Measurements from ENCODE around the gene SGSM2.

Gene SGSM2

GRCh38 chr17:2338315-2338657, 985 bp downstream of the SGSM2 start:
- Histone ChIP-seq H3K23ac (ENCODE audit: low read length) (no peak overlapping the region), H3K9ac (ENCODE audit: low read length) (peak overlapping the region; percentile 71), H3K4me1 (ENCODE audit: control insufficient read depth, low read depth, low read length) (no peaks in the 10 kb centered on the region), H2BK15ac (replicated peaks; ENCODE audit: low read depth) (no peak overlapping the region), H3K36me3 (ENCODE audit: control insufficient read depth, insufficient read depth, low read length) (peaks cover 14% of the 10 kb centered on the region), H3K79me2 (ENCODE audit: control insufficient read depth, insufficient read depth, low read length) (peaks cover 25% of the 10 kb centered on the region), H4K8ac (ENCODE audit: low read depth, low read length) (no peak overlapping the region), H3K18ac (ENCODE audit: low read length) (no peak overlapping the region), H3K27ac (ENCODE audit: low read depth, low read length) (no peak overlapping the region), H3K4ac (ENCODE audit: low read depth, low read length) (no peak overlapping the region), H3K56ac (ENCODE audit: low read length) (peak overlapping the region; percentile 81), H2BK5ac (ENCODE audit: low read length) (no peak overlapping the region), H3K4me3 (ENCODE audit: low read length) (peak overlapping the region; percentile 64), H2BK120ac (ENCODE audit: low read depth, low read length) (no peak overlapping the region), H2AK5ac (ENCODE audit: low read length) (no peak overlapping the region), H3K4me2 (ENCODE audit: low read length) (peak overlapping the region; percentile 77), H3K79me1 (ENCODE audit: low read length) (peaks cover 11% of the 10 kb centered on the region), H4K5ac (ENCODE audit: low read length) (no peak overlapping the region), H3K27me3 (ENCODE audit: insufficient read depth, low read length, poor library complexity) (no peaks in the 10 kb centered on the region)
- no CpG with 5 or more reads among the region's 5 CpGs for WGBS (ENCODE audit: extremely low coverage, insufficient coverage, low lambda C conversion rate)
- DNase-seq = peak; percentile 62

- Histone ChIP-seq H3K9ac (ENCODE audit: low read length) (no peak overlapping the region), H3K27ac (ENCODE audit: low read depth, low read length) (no peak overlapping the region), H3K4me3 (ENCODE audit: low read length) (no peak overlapping the region), H3K79me1 (ENCODE audit: low read length) (no peaks in the 10 kb centered on the region), H3K4me1 (ENCODE audit: control insufficient read depth, low read depth, low read length) (no peaks in the 10 kb centered on the region), H2BK5ac (ENCODE audit: low read length) (no peak overlapping the region), H3K56ac (ENCODE audit: low read length) (no peak overlapping the region), H2AK5ac (ENCODE audit: low read length) (no peak overlapping the region), H3K18ac (ENCODE audit: low read length) (no peak overlapping the region), H3K4me2 (ENCODE audit: low read length) (no peak overlapping the region), H3K79me2 (ENCODE audit: control insufficient read depth, insufficient read depth, low read length) (no peaks in the 10 kb centered on the region), H3K36me3 (ENCODE audit: control insufficient read depth, insufficient read depth, low read length) (no peaks in the 10 kb centered on the region), H2BK120ac (ENCODE audit: low read depth, low read length) (no peak overlapping the region), H4K8ac (ENCODE audit: low read depth, low read length) (no peak overlapping the region), H3K23ac (ENCODE audit: low read length) (no peak overlapping the region), H4K5ac (ENCODE audit: low read length) (no peak overlapping the region), H3K27me3 (ENCODE audit: insufficient read depth, low read length, poor library complexity) (no peaks in the 10 kb centered on the region), H2BK15ac (replicated peaks; ENCODE audit: low read depth) (no peak overlapping the region), H3K4ac (ENCODE audit: low read depth, low read length) (no peak overlapping the region)
- no peak for DNase-seq
- no CpG with 5 or more reads among the region's 5 CpGs for WGBS (ENCODE audit: extremely low coverage, insufficient coverage, low lambda C conversion rate)
Observed at GRCh38 chr17:2343421-2343820, 6.1 kb downstream of the SGSM2 start.

- H3K56ac ChIP-seq (ENCODE audit: low read length) = no peak overlapping the region
- no peak overlapping the region for H2AK5ac ChIP-seq (ENCODE audit: low read length)
- no peak overlapping the region for H2BK5ac ChIP-seq (ENCODE audit: low read length)
- H2BK120ac ChIP-seq (ENCODE audit: low read depth, low read length) = no peak overlapping the region
- no peaks in the 10 kb centered on the region for H3K79me1 ChIP-seq (ENCODE audit: low read length)
- H3K4ac ChIP-seq (ENCODE audit: low read depth, low read length) = no peak overlapping the region
- H3K9ac ChIP-seq (ENCODE audit: low read length) = no peak overlapping the region
- H3K27me3 ChIP-seq (ENCODE audit: insufficient read depth, low read length, poor library complexity) = no peaks in the 10 kb centered on the region
- DNase-seq = no peak
- no CpG with 5 or more reads among the region's 10 CpGs for WGBS (ENCODE audit: extremely low coverage, insufficient coverage, low lambda C conversion rate)
- no peak overlapping the region for H3K23ac ChIP-seq (ENCODE audit: low read length)
- no peak overlapping the region for H4K8ac ChIP-seq (ENCODE audit: low read depth, low read length)
- H2BK15ac ChIP-seq (replicated peaks; ENCODE audit: low read depth) = no peak overlapping the region
- no peak overlapping the region for H3K4me2 ChIP-seq (ENCODE audit: low read length)
- H3K18ac ChIP-seq (ENCODE audit: low read length) = no peak overlapping the region
- no peak overlapping the region for H4K5ac ChIP-seq (ENCODE audit: low read length)
- H3K4me3 ChIP-seq (ENCODE audit: low read length) = no peak overlapping the region
- no peaks in the 10 kb centered on the region for H3K4me1 ChIP-seq (ENCODE audit: control insufficient read depth, low read depth, low read length)
- H3K79me2 ChIP-seq (ENCODE audit: control insufficient read depth, insufficient read depth, low read length) = no peaks in the 10 kb centered on the region
- no peaks in the 10 kb centered on the region for H3K36me3 ChIP-seq (ENCODE audit: control insufficient read depth, insufficient read depth, low read length)
- no peak overlapping the region for H3K27ac ChIP-seq (ENCODE audit: low read depth, low read length)
Observed at GRCh38 chr17:2344528-2344927, 7.2 kb downstream of the SGSM2 start.

- H3K79me2 ChIP-seq (ENCODE audit: control insufficient read depth, insufficient read depth, low read length) = no peaks in the 10 kb centered on the region
- H4K5ac ChIP-seq (ENCODE audit: low read length) = no peak overlapping the region
- H3K4me1 ChIP-seq (ENCODE audit: control insufficient read depth, low read depth, low read length) = no peaks in the 10 kb centered on the region
- H3K4me2 ChIP-seq (ENCODE audit: low read length) = no peak overlapping the region
- H3K27me3 ChIP-seq (ENCODE audit: insufficient read depth, low read length, poor library complexity) = no peaks in the 10 kb centered on the region
- no peaks in the 10 kb centered on the region for H3K36me3 ChIP-seq (ENCODE audit: control insufficient read depth, insufficient read depth, low read length)
- no peak for DNase-seq
- H3K56ac ChIP-seq (ENCODE audit: low read length) = no peak overlapping the region
- H2BK5ac ChIP-seq (ENCODE audit: low read length) = no peak overlapping the region
- no peak overlapping the region for H2AK5ac ChIP-seq (ENCODE audit: low read length)
- no peaks in the 10 kb centered on the region for H3K79me1 ChIP-seq (ENCODE audit: low read length)
- no peak overlapping the region for H3K23ac ChIP-seq (ENCODE audit: low read length)
- no peak overlapping the region for H2BK120ac ChIP-seq (ENCODE audit: low read depth, low read length)
- H3K4me3 ChIP-seq (ENCODE audit: low read length) = no peak overlapping the region
- H3K27ac ChIP-seq (ENCODE audit: low read depth, low read length) = no peak overlapping the region
- no peak overlapping the region for H3K18ac ChIP-seq (ENCODE audit: low read length)
- no peak overlapping the region for H4K8ac ChIP-seq (ENCODE audit: low read depth, low read length)
- H3K9ac ChIP-seq (ENCODE audit: low read length) = no peak overlapping the region
- no CpG with 5 or more reads among the region's 8 CpGs for WGBS (ENCODE audit: extremely low coverage, insufficient coverage, low lambda C conversion rate)
- H2BK15ac ChIP-seq (replicated peaks; ENCODE audit: low read depth) = no peak overlapping the region
- no peak overlapping the region for H3K4ac ChIP-seq (ENCODE audit: low read depth, low read length)
Observed at GRCh38 chr17:2346475-2346874, 9.2 kb downstream of the SGSM2 start.

GRCh38 chr17:2347805-2348685, 10.7 kb downstream of the SGSM2 start:
- Histone ChIP-seq H3K27ac (ENCODE audit: low read depth, low read length) (peak overlapping the region; percentile 68), H4K5ac (ENCODE audit: low read length) (no peak overlapping the region), H3K4me2 (ENCODE audit: low read length) (peak overlapping the region; percentile 9), H3K27me3 (ENCODE audit: insufficient read depth, low read length, poor library complexity) (no peaks in the 10 kb centered on the region), H2BK5ac (ENCODE audit: low read length) (no peak overlapping the region), H4K8ac (ENCODE audit: low read depth, low read length) (no peak overlapping the region), H3K79me2 (ENCODE audit: control insufficient read depth, insufficient read depth, low read length) (no peaks in the 10 kb centered on the region), H3K36me3 (ENCODE audit: control insufficient read depth, insufficient read depth, low read length) (no peaks in the 10 kb centered on the region), H3K56ac (ENCODE audit: low read length) (peak overlapping the region; percentile 45), H3K23ac (ENCODE audit: low read length) (no peak overlapping the region), H2BK120ac (ENCODE audit: low read depth, low read length) (no peak overlapping the region), H2BK15ac (replicated peaks; ENCODE audit: low read depth) (no peak overlapping the region), H3K4me1 (ENCODE audit: control insufficient read depth, low read depth, low read length) (no peaks in the 10 kb centered on the region), H3K9ac (ENCODE audit: low read length) (peak overlapping the region; percentile 34), H3K79me1 (ENCODE audit: low read length) (no peaks in the 10 kb centered on the region), H3K4me3 (ENCODE audit: low read length) (no peak overlapping the region), H3K4ac (ENCODE audit: low read depth, low read length) (no peak overlapping the region), H3K18ac (ENCODE audit: low read length) (no peak overlapping the region), H2AK5ac (ENCODE audit: low read length) (no peak overlapping the region)
- WGBS (ENCODE audit: extremely low coverage, insufficient coverage, low lambda C conversion rate) = no CpG with 5 or more reads among the region's 11 CpGs
- DNase-seq = peak; percentile 99

GRCh38 chr17:2351269-2351668, 14.0 kb downstream of the SGSM2 start:
- Histone ChIP-seq H3K56ac (ENCODE audit: low read length) (no peak overlapping the region), H4K8ac (ENCODE audit: low read depth, low read length) (no peak overlapping the region), H3K36me3 (ENCODE audit: control insufficient read depth, insufficient read depth, low read length) (no peaks in the 10 kb centered on the region), H3K4me1 (ENCODE audit: control insufficient read depth, low read depth, low read length) (no peaks in the 10 kb centered on the region), H2AK5ac (ENCODE audit: low read length) (no peak overlapping the region), H3K27ac (ENCODE audit: low read depth, low read length) (no peak overlapping the region), H2BK120ac (ENCODE audit: low read depth, low read length) (no peak overlapping the region), H3K4me2 (ENCODE audit: low read length) (no peak overlapping the region), H3K79me2 (ENCODE audit: control insufficient read depth, insufficient read depth, low read length) (no peaks in the 10 kb centered on the region), H2BK15ac (replicated peaks; ENCODE audit: low read depth) (no peak overlapping the region), H3K79me1 (ENCODE audit: low read length) (no peaks in the 10 kb centered on the region), H3K23ac (ENCODE audit: low read length) (peak overlapping the region; percentile 45), H3K4me3 (ENCODE audit: low read length) (no peak overlapping the region), H3K18ac (ENCODE audit: low read length) (no peak overlapping the region), H4K5ac (ENCODE audit: low read length) (no peak overlapping the region), H3K4ac (ENCODE audit: low read depth, low read length) (no peak overlapping the region), H2BK5ac (ENCODE audit: low read length) (no peak overlapping the region), H3K9ac (ENCODE audit: low read length) (no peak overlapping the region), H3K27me3 (ENCODE audit: insufficient read depth, low read length, poor library complexity) (no peaks in the 10 kb centered on the region)
- DNase-seq = no peak
- no CpG with 5 or more reads among the region's 6 CpGs for WGBS (ENCODE audit: extremely low coverage, insufficient coverage, low lambda C conversion rate)
